ENCODE measurements around the gene ZNF555.

ZNF555 gene

GRCh38 chr19:2906631-2907195 is 65.4 kb downstream of the ZNF555 start:
- no peak for TF ChIP-seq CTCF (IDR thresholded peaks at IDR 0.05; ENCODE audit: low read depth, low read length)
- no peak for DNase-seq
- H3K36me3 ChIP-seq = no peaks in the 10 kb centered on the region
- H3K27ac ChIP-seq = no peak overlapping the region
- H3K4me3 ChIP-seq (ENCODE audit: low read depth, low read length) = no peak overlapping the region
- no peaks in the 10 kb centered on the region for H3K9me3 ChIP-seq (ENCODE audit: severe bottlenecking)
- H3K27me3 ChIP-seq (ENCODE audit: insufficient read depth, low read depth, severe bottlenecking) = no peaks in the 10 kb centered on the region

All from WERI-Rb-1 (cell line).